Stomach smooth muscle (tissue), 2 donors: ENCODE results near the gene RAI2.
"Not testable (repeated sequence)": the region's sequence is repeated elsewhere in the genome, so short reads cannot be mapped to it uniquely, and the experiment has no call there.

Experiments
- H3K27ac ChIP-seq: one replicate; pipeline ENCODE4 v1.7.0; 2013; ENCODE audit warnings: mild to moderate bottlenecking, low read length, inconsistent platforms
- H3K27me3 ChIP-seq, 2 donors: one replicate each; pipeline ENCODE4 v1.7.0; 2013; ENCODE audit warnings: low read length in 2 of 2; ENCODE audit not compliant: insufficient read depth in 2 of 2, control insufficient read depth in 1 of 2
- H3K36me3 ChIP-seq, 2 donors: one replicate each; pipeline ENCODE4 v1.7.0; 2013; ENCODE audit warnings: low read length in 2 of 2; ENCODE audit not compliant: control insufficient read depth in 2 of 2, insufficient read depth in 2 of 2
- H3K4me1 ChIP-seq: one replicate; pipeline ENCODE4 v1.7.0; 2013; ENCODE audit warnings: low read length; ENCODE audit not compliant: control insufficient read depth, insufficient read depth
- H3K4me3 ChIP-seq, 2 donors: one replicate each; pipeline ENCODE4 v1.7.0; 2013; ENCODE audit warnings: low read length in 2 of 2
- H3K9ac ChIP-seq, 2 donors: one replicate each; pipeline ENCODE4 v1.7.0; 2013; ENCODE audit warnings: low read length in 2 of 2, mild to moderate bottlenecking in 1 of 2
- H3K9me3 ChIP-seq, 2 donors: one replicate each; pipeline ENCODE4 v1.7.0; 2013; ENCODE audit warnings: low read length in 2 of 2; ENCODE audit not compliant: control insufficient read depth in 2 of 2
- donor health status: healthy.
- donor health status: Pancreatic carcinoma.

RAI2 gene

DNA sequence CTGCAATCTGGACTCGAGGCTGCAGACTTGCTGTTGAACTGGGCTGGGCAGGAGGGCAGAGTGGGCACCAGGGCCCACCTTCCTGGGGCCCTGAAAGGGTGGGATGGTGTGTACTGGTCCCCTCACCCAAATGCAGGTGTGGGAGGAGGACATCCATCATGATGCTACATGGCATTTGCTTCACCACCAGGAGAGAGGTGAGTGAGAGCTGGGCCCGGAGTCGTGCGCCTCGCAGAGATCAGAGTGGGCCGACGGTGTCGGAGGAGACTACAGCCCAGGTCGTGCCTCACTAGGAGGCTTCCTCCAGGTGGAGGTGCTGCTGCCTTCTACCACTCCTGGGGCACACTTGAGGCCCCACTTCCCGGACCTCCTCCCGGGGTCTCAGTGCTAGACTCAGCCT is 73.5 kb downstream of the RAI2 start:
- no peaks in the 10 kb centered on the region for H3K36me3 ChIP-seq
- H3K9ac ChIP-seq: no peak overlapping the region
- H3K27ac ChIP-seq: no peak overlapping the region
- H3K9me3 ChIP-seq: no peaks in the 10 kb centered on the region
- H3K4me3 ChIP-seq: no peak overlapping the region
- peaks cover 0 to 15% of the 10 kb centered on the region in 2 donors for H3K27me3 ChIP-seq
- no peaks in the 10 kb centered on the region for H3K4me1 ChIP-seq

DNA sequence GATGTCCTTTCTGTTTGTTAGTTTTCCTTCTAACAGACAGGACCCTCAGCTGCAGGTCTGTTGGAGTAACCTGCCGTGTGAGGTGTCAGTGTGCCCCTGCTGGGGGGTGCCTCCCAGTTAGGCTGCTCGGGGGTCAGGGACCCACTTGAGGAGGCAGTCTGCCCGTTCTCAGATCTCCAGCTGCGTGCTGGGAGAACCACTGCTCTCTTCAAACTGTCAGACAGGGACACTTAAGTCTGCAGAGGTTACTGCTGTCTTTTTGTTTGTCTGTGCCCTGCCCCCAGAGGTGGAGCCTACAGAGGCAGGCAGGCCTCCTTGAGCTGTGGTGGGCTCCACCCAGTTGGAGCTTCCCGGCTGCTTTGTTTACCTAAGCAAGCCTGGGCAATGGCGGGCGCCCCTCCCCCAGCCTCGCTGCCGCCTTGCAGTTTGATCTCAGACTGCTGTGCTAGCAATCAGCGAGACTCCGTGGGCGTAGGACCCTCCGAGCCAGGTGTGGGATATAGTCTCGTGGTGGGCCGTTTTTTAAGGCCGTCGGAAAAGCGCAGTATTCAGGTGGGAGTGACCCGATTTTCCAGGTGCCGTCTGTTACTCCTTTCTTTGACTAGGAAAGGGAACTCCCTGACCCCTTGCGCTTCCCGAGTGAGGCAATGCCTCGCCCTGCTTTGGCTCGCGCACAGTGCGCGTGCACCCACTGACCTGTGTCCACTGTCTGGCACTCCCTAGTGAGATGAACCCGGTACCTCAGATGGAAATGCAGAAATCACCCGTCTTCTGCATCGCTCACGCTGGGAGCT is 74.3 kb downstream of the RAI2 start:
- H3K36me3 ChIP-seq, H3K27ac ChIP-seq, H3K9me3 ChIP-seq, H3K4me3 ChIP-seq, H3K9ac ChIP-seq, H3K4me1 ChIP-seq: not testable (repeated sequence)
- H3K27me3 ChIP-seq: peaks cover 0 to 15% of the 10 kb centered on the region in 2 donors

GRCh38 chrX:17779434-17779833 is 81.7 kb downstream of the RAI2 start:
- Histone ChIP-seq H3K36me3 (no peaks in the 10 kb centered on the region), H3K27ac (no peak overlapping the region), H3K9me3 (peaks cover 0 to 4% of the 10 kb centered on the region in 2 donors), H3K4me3 (no peak overlapping the region), H3K9ac (no peak overlapping the region), H3K4me1 (no peaks in the 10 kb centered on the region), H3K27me3 (no peaks in the 10 kb centered on the region)

DNA sequence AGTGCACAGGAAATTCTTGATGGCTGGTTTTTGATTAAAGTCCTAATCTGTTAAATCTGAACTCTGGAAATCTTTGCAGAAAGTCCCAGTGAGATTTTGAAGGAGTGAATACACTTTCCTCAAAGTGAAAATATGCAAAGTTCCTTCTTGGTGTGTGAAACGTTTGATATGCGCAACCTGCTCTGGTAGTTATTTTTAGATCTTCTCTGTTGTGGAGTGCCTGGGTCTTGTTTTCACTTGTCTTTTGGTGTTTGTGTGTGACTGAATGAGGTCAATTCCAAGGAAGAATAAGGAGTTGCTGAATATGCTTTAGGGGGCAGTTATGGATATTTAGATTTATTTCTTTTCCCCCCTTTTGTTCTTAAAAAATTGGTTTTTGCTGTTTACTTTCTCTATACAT is 82.1 kb downstream of the RAI2 start:
- H3K27ac ChIP-seq: no peak overlapping the region
- no peak overlapping the region for H3K9ac ChIP-seq
- no peaks in the 10 kb centered on the region for H3K36me3 ChIP-seq
- no peak overlapping the region for H3K4me3 ChIP-seq
- no peaks in the 10 kb centered on the region for H3K27me3 ChIP-seq
- H3K4me1 ChIP-seq: no peaks in the 10 kb centered on the region
- peaks cover 0 to 4% of the 10 kb centered on the region in 2 donors for H3K9me3 ChIP-seq

- Histone ChIP-seq H3K4me1 (no peaks in the 10 kb centered on the region), H3K9ac (no peak overlapping the region), H3K4me3 (no peak overlapping the region), H3K9me3 (peaks cover 0 to 11% of the 10 kb centered on the region in 2 donors), H3K27me3 (peaks cover 0 to 9% of the 10 kb centered on the region in 2 donors), H3K36me3 (no peaks in the 10 kb centered on the region), H3K27ac (no peak overlapping the region)
These were observed 87.0 kb downstream of the RAI2 start for GRCh38 chrX:17774053-17774452.

- Histone ChIP-seq H3K27me3 (peaks cover 0 to 11% of the 10 kb centered on the region in 2 donors), H3K4me1 (no peaks in the 10 kb centered on the region), H3K27ac (no peak overlapping the region), H3K36me3 (no peaks in the 10 kb centered on the region), H3K9ac (no peak overlapping the region), H3K9me3 (peaks cover 0 to 11% of the 10 kb centered on the region in 2 donors), H3K4me3 (no peak overlapping the region)
These were observed 87.7 kb downstream of the RAI2 start for GRCh38 chrX:17773221-17773876.

- Histone ChIP-seq H3K4me3 (no peak overlapping the region), H3K4me1 (no peaks in the 10 kb centered on the region), H3K27me3 (peaks cover 0 to 14% of the 10 kb centered on the region in 2 donors), H3K36me3 (no peaks in the 10 kb centered on the region), H3K9ac (no peak overlapping the region), H3K27ac (no peak overlapping the region), H3K9me3 (peaks cover 0 to 9% of the 10 kb centered on the region in 2 donors)
These were observed 91.3 kb downstream of the RAI2 start for GRCh38 chrX:17769701-17770269.

GRCh38 chrX:17768997-17769396 is 92.1 kb downstream of the RAI2 start:
- no peaks in the 10 kb centered on the region for H3K4me1 ChIP-seq
- peaks cover 0 to 9% of the 10 kb centered on the region in 2 donors for H3K9me3 ChIP-seq
- peaks cover 0 to 14% of the 10 kb centered on the region in 2 donors for H3K27me3 ChIP-seq
- H3K36me3 ChIP-seq: no peaks in the 10 kb centered on the region
- H3K9ac ChIP-seq: no peak overlapping the region
- H3K4me3 ChIP-seq: no peak overlapping the region
- no peak overlapping the region for H3K27ac ChIP-seq

DNA sequence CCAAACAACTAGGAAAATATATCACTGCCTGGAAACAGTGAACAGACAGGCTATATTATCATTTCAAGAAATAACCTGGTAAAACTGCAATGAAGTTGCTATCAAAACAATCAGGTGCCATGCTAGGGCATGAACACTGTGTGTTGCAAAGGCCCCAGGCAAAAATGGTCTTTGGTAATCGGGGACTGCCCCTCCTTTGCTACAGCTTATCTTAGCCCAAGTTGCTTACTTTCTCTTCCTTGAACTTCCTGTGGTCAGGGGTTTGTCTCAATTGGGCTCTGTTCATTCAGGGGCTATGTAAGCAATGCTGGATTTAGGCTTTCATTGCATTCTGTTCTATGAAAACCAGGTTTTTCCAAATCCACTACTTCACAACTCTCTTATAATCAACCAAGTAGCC is 93.4 kb downstream of the RAI2 start:
- no peaks in the 10 kb centered on the region for H3K4me1 ChIP-seq
- H3K27me3 ChIP-seq: peaks cover 0 to 11% of the 10 kb centered on the region in 2 donors
- no peaks in the 10 kb centered on the region for H3K36me3 ChIP-seq
- H3K9ac ChIP-seq: no peak overlapping the region
- H3K4me3 ChIP-seq: no peak overlapping the region
- peaks cover 0 to 9% of the 10 kb centered on the region in 2 donors for H3K9me3 ChIP-seq
- H3K27ac ChIP-seq: no peak overlapping the region

GRCh38 chrX:17759990-17760389 is 101.1 kb downstream of the RAI2 start:
- no peak overlapping the region for H3K9ac ChIP-seq
- no peaks in the 10 kb centered on the region for H3K36me3 ChIP-seq
- no peaks in the 10 kb centered on the region for H3K9me3 ChIP-seq
- no peaks in the 10 kb centered on the region for H3K4me1 ChIP-seq
- no peak overlapping the region for H3K27ac ChIP-seq
- no peak overlapping the region for H3K4me3 ChIP-seq
- H3K27me3 ChIP-seq: peaks cover 0 to 4% of the 10 kb centered on the region in 2 donors
